ENCODE data around the gene SRP68.

Gene SRP68

GRCh38 chr17:76072148-76072858 lies at the start of gene SRP68:
SRP68 (minus strand) TSS chr17:76072517; CDS start chr17:76072491, 26 bp downstream.
- DNase-seq (ENCODE audit: low spot score), result peak; percentile 94

GRCh38 chr17:76121932-76122430 lies 49.7 kb upstream of the SRP68 start:
- DNase-seq (ENCODE audit: low spot score), result no peak

- no peak for DNase-seq (ENCODE audit: low spot score)
Observed at GRCh38 chr17:76120658-76121008, 48.3 kb upstream of the SRP68 start.

DNA sequence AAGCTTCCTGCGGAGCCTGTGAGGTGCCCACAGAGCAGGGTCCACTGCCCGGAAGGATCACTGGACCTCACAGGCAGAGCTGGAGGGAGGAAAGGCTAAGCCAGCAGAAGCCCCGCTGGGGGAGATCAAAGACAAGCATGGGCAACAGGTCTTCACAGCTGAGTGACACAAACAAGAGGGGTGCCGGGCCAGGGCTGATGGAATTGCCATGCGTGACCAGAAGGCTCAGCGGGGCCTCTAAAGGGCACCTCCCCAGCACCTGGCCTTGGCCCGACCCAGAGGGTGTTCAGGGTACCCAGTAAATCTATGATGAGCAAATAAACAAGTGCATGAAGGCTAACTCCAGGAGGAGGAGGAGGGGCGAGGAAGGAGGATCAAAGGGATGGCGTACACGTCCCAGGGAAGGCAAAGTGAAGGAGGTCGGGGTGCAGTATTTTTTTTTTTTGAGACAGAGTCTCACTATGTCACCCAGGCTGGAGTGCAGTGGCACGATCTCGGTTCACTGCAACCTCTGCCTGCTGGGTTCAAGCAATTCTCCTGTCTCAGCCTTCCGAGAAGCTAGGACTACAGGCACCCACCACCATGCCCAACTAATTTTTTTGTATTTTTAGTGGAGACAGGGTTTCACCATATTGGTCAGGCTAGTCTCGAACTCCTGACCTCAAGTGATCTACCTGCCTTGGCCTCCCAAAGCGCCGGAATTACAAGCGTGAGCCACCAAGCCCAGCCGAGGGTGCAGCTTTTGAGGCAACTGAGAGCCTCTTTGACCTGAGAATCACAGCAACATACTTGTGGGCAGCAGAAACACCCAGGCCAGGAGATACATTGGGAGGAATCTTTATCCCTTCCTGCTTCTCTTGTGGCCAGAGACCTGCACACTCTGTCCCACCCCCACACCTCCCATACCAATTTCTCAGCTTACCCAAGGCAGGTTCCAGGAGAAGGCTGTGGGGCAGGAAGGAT lies 47.4 kb upstream of the SRP68 start:
- DNase-seq (ENCODE audit: low spot score), result no peak

- no peak for DNase-seq (ENCODE audit: low spot score)
Observed at GRCh38 chr17:76115138-76115754, 42.9 kb upstream of the SRP68 start.

- DNase-seq (ENCODE audit: low spot score), result peak; percentile 21
Observed at GRCh38 chr17:76111956-76112355, 39.6 kb upstream of the SRP68 start.

GRCh38 chr17:76107509-76107908 lies 35.2 kb upstream of the SRP68 start:
- DNase-seq (ENCODE audit: low spot score), result no peak

DNA sequence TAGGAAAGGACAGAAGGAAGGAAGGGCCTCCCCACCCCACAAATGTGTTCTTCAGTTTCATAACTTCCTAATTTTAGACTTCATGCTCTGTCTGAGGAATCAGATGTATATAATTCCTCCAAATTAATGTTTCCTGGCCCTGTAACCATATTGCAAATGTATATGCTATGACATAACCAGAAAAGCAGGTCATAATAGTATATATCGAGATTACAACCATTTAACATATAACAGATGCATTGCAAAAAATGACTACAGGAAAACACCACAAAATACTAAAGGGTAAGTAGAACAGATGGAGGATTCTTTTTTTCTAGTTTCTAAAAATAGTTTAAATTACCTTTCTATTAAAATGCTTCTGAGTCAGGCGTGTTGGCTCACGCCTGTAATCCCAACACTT lies 34.4 kb upstream of the SRP68 start:
- no peak for DNase-seq (ENCODE audit: low spot score)

DNA sequence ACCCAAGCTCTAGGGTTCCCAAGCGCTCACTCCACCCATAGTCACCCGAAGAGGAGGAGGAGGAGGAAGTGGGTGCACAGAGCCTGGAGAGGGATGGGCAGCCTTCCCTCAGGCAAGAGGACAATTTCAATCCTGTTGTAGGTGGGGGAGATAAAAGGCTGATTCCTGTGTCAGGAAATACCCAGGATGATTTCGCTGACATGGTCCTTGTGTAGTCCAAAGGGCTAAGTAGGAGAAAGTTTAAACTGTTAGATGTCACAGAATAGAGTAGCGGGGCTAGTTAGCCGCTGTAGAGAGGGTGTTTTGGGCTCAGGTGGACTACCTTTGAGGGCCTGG lies 32.5 kb upstream of the SRP68 start:
- DNase-seq (ENCODE audit: low spot score), result no peak

- no peak for DNase-seq (ENCODE audit: low spot score)
Observed at GRCh38 chr17:76104140-76104895, 32.0 kb upstream of the SRP68 start.

DNA sequence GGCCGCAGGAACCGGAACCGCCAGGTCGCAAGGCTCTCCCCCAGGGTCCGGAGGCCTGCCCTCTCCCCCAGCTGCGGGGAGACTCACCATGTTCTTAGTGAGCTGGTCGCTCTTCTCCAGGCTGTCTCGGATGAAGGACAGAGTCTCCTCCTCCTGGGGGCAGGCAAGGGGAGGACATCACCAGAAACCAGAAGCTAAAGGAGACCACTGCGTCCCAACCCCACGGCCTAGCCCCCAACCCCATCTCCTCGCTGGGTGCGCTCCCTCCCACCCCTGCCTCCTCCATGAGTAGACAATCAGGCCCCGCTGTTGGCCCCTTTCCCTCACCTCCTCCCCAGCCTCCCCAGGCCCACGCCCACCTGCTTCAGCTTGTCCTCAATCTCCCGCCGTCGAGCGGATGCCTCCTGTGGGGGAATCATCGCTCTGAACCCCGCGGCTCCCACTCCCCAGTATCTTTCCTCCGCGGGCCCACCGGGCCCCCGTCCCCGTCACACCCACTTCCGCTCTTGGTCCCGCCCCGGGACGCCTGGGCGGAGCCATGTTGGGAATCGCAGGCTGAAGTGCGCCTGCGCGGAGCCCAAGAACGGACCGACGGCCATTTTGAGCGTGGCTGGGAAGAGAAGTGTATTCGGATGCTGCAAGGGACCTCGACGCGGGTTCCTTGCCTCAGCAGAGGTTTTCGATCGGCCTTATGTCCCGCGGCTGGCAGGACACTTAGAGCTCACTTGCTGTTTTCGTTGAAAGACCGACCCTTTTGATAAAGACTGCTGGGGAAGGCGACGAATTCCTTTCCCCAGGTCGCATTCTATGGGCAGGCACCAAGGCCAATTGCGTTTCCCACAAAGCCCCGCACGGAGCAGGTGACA lies 31.2 kb upstream of the SRP68 start, which contains the start of gene EXOC7:
TSS of gene EXOC7 (minus strand) at position 514 of the 866 bp plus-strand sequence. CDS start at position 419, 95 bp downstream.
- peak; percentile 92 for DNase-seq (ENCODE audit: low spot score)

- no peak for DNase-seq (ENCODE audit: low spot score)
Observed at GRCh38 chr17:76102944-76103273, 30.6 kb upstream of the SRP68 start.

DNA sequence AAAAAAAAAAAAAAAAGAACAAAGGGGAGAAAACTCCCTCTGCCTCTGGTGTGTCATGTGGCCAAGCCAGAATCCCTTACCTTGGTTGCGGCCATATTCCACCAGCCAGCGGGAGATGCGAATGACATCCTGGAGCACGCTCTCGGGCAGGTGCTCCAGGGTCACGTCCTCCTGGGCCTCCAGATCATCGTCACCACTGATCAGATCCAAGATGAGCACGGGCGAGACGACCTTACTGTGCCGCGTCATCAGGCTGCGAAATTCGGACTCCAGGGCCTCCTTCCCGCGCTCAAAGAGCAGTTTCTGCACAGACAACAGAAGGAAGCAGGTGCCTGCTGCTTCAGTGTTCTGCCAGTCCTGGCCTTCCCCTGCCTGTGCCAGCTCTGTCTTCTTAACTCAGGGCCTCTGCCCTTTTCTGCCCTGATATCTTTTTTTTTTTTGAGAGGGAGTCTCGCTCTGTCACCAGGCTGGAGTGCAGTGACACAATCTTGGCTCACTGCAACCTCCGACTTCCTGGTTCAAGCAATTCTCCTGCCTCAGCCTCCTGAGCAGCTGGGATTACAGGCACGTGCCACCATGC lies 25.5 kb upstream of the SRP68 start:
- no peak for DNase-seq (ENCODE audit: low spot score)

DNA sequence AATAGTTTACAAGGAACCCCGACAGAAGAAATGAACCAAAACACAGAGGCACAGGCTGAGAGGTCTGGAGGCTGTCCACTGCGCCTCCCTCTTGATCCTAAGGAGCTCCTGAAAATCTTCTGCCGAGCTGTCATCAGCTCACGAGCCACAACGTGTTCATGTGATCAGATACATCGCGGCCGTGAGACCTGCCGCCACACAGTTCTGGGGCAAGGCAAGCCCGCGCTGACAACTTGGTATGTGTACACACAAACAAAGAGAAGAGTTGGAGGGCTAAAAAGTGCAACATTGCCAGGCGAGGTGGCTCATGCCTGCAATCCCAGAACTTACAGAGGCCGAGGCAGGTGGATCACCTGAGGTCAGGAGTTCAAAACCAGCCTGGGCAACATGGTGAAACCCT lies 23.6 kb upstream of the SRP68 start:
- no peak for DNase-seq (ENCODE audit: low spot score)

- DNase-seq (ENCODE audit: low spot score), result no peak
Observed at GRCh38 chr17:76094046-76094445, 21.7 kb upstream of the SRP68 start.

GRCh38 chr17:76092526-76093413 lies 20.5 kb upstream of the SRP68 start:
- no peak for DNase-seq (ENCODE audit: low spot score)

DNA sequence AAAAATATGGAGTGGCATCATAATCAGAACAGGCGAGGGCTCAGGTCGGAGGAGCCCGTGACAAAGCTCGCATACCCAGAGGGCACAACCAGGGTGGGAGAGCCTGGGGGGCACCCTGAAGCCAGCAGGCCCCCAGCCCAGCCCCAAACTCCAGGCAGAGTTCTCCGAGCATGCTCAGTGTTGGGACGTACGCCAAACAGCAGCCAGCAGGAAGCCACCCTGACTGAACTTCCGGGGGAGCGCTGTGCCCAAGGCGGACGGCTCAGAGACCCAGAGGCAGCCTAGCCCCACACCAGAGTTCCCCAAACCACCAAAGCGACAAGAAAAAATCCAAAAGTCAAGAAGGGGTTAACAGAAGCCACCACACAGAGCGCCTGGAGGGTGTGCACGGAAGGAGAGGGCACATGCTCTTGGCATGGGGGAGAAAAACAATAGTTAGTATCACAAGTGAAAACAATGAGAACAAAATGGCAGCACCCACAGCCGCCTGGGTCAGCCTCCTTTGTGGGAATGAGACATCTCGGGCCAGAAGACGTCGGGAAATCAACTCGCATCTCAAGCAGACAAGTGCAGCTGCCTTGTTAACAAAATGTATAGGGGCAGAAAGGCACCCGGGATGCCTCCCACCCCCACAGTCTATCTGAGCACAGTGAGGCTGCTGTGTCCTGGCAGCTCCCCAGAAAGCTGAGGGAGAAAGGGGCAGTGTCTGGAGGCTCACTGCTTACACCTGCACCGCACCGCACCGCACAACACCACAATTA lies 19.4 kb upstream of the SRP68 start:
- DNase-seq (ENCODE audit: low spot score), result no peak

DNA sequence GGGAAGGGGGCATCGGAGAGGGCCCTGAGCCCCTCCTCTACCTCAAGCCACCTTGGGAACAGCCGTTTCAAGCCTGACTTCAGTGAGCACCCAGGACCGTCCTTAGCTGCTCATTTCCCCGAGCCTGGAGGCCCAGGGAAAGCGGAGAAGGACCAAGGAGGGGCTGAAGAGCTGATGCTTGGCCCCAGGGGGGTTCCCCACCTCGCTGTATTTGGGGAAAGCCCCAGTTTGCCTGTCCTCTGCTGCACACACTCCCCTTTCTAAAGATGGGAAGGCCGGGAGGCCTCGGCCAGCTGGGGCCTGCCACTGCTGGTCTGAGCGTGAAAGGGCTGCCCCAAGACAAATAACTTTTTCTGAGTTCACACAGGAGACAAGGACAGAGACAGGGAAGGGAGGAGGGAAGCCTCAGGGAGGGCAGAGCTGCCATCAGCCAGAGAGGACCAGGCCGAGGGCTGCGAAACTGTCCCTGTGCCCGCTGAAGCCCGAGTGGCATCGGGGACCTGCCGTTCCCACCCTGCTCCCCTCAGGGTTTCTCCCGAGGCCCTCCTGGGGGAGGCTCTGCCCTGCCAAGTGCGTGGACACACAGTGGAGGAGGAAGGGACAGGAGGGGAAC lies 18.3 kb upstream of the SRP68 start:
- DNase-seq (ENCODE audit: low spot score), result no peak
